ENCODE measurements around the gene KCTD3. TPM values are rescaled to one million over a fixed set of nuclear protein-coding genes. Genes with fewer than 3 reads are reported as not detected.

KCTD3 gene
- total and polyA plus RNA-seq, 2 of the 13 experiments (the other 11 are each of a cell fraction or from before 2014, with no cell fraction given), result 49.8 to 68.1 TPM

DNA sequence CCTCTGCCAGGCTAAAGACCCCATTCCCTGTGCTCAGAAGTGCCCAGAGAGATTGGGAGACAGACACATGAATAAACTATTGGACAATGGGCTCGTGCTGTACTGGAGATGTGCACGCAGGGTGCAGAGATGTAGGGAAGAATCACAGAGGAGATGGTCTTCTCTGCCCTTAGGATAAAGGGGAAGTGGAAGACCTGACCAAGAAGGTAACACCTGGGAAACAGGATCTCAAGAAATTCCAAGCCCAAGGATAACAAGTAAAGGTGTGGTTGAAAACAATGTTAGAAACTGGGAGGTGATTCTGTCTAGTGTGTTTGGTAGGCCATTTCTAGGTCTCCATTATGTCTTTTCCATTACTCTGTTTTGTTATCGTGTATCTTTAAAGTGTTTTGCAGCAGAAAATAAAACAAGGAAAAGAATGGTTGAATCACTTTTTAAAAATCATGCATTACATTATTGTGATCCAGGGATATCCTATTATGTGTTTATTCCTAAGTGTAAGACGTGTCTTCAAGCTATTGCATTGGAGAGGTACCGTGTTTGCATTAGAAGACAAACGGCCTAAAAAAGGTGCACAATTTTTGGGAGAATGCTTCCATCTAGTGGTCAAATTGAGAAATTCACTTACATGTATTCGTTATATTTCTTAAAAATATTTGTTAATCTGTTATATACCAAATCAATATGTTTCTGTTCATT, 40.8 kb upstream of the KCTD3 start (continued):
- no peak for TF ChIP-seq ZNF432 (CRISPR knock-in tag; IDR thresholded peaks at IDR 0.05; ENCODE audit: borderline replicate concordance)
- TF ChIP-seq, protein P1, sequence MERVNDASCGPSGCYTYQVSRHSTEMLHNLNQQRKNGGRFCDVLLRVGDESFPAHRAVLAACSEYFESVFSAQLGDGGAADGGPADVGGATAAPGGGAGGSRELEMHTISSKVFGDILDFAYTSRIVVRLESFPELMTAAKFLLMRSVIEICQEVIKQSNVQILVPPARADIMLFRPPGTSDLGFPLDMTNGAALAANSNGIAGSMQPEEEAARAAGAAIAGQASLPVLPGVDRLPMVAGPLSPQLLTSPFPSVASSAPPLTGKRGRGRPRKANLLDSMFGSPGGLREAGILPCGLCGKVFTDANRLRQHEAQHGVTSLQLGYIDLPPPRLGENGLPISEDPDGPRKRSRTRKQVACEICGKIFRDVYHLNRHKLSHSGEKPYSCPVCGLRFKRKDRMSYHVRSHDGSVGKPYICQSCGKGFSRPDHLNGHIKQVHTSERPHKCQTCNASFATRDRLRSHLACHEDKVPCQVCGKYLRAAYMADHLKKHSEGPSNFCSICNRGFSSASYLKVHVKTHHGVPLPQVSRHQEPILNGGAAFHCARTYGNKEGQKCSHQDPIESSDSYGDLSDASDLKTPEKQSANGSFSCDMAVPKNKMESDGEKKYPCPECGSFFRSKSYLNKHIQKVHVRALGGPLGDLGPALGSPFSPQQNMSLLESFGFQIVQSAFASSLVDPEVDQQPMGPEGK (CRISPR knock-in tag; IDR thresholded peaks at IDR 0.05), result no peak
- no peak for TF ChIP-seq FOXK1 (CRISPR knock-in tag; IDR thresholded peaks at IDR 0.05; ENCODE audit: borderline replicate concordance, low read depth)
- TF ChIP-seq, protein P2, sequence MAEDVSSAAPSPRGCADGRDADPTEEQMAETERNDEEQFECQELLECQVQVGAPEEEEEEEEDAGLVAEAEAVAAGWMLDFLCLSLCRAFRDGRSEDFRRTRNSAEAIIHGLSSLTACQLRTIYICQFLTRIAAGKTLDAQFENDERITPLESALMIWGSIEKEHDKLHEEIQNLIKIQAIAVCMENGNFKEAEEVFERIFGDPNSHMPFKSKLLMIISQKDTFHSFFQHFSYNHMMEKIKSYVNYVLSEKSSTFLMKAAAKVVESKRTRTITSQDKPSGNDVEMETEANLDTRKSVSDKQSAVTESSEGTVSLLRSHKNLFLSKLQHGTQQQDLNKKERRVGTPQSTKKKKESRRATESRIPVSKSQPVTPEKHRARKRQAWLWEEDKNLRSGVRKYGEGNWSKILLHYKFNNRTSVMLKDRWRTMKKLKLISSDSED (CRISPR knock-in tag; IDR thresholded peaks at IDR 0.05), result no peak

DNA sequence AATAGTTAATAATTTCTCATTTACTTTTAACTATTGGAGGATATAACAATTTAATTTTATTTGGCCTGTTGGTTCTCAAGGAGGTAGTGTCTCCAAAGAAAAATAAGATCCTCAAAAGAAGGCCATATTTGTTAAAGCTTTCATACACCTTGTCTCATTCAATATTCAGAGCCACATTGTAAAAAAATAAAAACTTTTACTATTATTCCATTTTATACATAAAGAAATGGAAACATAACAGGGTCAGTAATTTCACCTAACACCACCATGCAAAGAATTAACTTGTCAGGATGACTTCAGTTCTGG, 40.3 kb upstream of the KCTD3 start:
- no peaks in the 10 kb centered on the region for H3K4me1 ChIP-seq (ENCODE audit: insufficient read depth, low read length)
- H3K36me3 ChIP-seq (replicated peaks in 1 of 2; ENCODE audit: control insufficient read depth in 1 of 2, insufficient read depth in 2 of 2, low read length in 2 of 2), result no peaks in the 10 kb centered on the region
- no peak for ATAC-seq
- POLR2A ChIA-PET, result no interaction called here
- no peak overlapping the region for H3K27ac ChIP-seq (ENCODE audit: extremely low read length, insufficient read depth, low read length)
- no peak overlapping the region for H3K9ac ChIP-seq (ENCODE audit: insufficient read depth, low read depth, low read length)
- H3K27me3 ChIP-seq (ENCODE audit: control insufficient read depth in 1 of 2, insufficient read depth in 2 of 2, low read length in 2 of 2), result no peaks in the 10 kb centered on the region
- no peaks in the 10 kb centered on the region for H3K9me3 ChIP-seq (ENCODE audit: low read length)
- DNase-seq (ENCODE audit: low spot score), result no peak
- no peak for FAIRE-seq
- intact Hi-C loops (cut with micrococcal nuclease; ENCODE audit: unreplicated experiment) (loop anchor here (1.0 to 10.0 kb wide), 5 partner anchors 81 to 1192 kb away; no protein-coding TSS in a partner anchor), in situ Hi-C loops (cut with HindIII; ENCODE audit: extremely low pct_ligation_motif_present, low pct_unique_long_range_greater_than_20kb) (loop anchor here (10.0 kb wide), 2 partner anchors 712 to 872 kb away; no protein-coding TSS in a partner anchor)
- H3K4me3 ChIP-seq (replicated peaks in 1 of 3; ENCODE audit: insufficient read depth in 1 of 3, low read depth in 2 of 3, low read length in 3 of 3), result no peak overlapping the region
- H4K20me1 ChIP-seq (ENCODE audit: insufficient read depth, low read length), result no peaks in the 10 kb centered on the region
- CTCF ChIA-PET (ENCODE audit: low intra/inter-chr PET ratio, low total read pairs), result interaction anchor here (1.1 to 2.1 kb wide), 5 partner anchors 865 to 1313 kb away, joined by 3 to 13 read pairs (median 3); no protein-coding TSS in a partner anchor
- no peak overlapping the region for H2AFZ ChIP-seq (ENCODE audit: low read length)
- no peaks in the 10 kb centered on the region for H3K79me2 ChIP-seq (ENCODE audit: insufficient read depth, low read length)
- BruUV-seq (replicated peaks), result no TSS peak
- H3K4me2 ChIP-seq (ENCODE audit: low read depth, low read length), result no peak overlapping the region
- TF ChIP-seq RFX5 (IDR thresholded peaks at IDR 0.05; ENCODE audit: low read depth, low read length), result no peak
- TF ChIP-seq, protein P3, sequence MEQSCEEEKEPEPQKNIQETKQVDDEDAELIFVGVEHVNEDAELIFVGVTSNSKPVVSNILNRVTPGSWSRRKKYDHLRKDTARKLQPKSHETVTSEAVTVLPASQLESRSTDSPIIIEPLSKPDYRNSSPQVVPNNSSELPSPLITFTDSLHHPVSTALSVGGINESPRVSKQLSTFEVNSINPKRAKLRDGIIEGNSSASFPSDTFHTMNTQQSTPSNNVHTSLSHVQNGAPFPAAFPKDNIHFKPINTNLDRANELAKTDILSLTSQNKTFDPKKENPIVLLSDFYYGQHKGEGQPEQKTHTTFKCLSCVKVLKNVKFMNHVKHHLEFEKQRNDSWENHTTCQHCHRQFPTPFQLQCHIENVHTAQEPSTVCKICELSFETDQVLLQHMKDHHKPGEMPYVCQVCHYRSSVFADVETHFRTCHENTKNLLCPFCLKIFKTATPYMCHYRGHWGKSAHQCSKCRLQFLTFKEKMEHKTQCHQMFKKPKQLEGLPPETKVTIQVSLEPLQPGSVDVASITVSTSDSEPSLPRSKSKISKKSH (CRISPR knock-in tag; IDR thresholded peaks at IDR 0.05; ENCODE audit: borderline replicate concordance), result no peak
- TF ChIP-seq, protein P4, sequence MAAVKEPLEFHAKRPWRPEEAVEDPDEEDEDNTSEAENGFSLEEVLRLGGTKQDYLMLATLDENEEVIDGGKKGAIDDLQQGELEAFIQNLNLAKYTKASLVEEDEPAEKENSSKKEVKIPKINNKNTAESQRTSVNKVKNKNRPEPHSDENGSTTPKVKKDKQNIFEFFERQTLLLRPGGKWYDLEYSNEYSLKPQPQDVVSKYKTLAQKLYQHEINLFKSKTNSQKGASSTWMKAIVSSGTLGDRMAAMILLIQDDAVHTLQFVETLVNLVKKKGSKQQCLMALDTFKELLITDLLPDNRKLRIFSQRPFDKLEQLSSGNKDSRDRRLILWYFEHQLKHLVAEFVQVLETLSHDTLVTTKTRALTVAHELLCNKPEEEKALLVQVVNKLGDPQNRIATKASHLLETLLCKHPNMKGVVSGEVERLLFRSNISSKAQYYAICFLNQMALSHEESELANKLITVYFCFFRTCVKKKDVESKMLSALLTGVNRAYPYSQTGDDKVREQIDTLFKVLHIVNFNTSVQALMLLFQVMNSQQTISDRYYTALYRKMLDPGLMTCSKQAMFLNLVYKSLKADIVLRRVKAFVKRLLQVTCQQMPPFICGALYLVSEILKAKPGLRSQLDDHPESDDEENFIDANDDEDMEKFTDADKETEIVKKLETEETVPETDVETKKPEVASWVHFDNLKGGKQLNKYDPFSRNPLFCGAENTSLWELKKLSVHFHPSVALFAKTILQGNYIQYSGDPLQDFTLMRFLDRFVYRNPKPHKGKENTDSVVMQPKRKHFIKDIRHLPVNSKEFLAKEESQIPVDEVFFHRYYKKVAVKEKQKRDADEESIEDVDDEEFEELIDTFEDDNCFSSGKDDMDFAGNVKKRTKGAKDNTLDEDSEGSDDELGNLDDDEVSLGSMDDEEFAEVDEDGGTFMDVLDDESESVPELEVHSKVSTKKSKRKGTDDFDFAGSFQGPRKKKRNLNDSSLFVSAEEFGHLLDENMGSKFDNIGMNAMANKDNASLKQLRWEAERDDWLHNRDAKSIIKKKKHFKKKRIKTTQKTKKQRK (IDR thresholded peaks at IDR 0.05; ENCODE audit: low read length), result no peak
- TF ChIP-seq, protein P5, sequence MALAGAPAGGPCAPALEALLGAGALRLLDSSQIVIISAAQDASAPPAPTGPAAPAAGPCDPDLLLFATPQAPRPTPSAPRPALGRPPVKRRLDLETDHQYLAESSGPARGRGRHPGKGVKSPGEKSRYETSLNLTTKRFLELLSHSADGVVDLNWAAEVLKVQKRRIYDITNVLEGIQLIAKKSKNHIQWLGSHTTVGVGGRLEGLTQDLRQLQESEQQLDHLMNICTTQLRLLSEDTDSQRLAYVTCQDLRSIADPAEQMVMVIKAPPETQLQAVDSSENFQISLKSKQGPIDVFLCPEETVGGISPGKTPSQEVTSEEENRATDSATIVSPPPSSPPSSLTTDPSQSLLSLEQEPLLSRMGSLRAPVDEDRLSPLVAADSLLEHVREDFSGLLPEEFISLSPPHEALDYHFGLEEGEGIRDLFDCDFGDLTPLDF (CRISPR knock-in tag; IDR thresholded peaks at IDR 0.05), result no peak
- TF ChIP-seq CBX2 (IDR thresholded peaks at IDR 0.05; ENCODE audit: low read depth, low read length), result no peak
- TF ChIP-seq CBX2 (CRISPR knock-in tag; IDR thresholded peaks at IDR 0.05; ENCODE audit: low read depth), result no peak

All from HepG2 (cell line).